Fibroblast of villous mesenchyme (primary cell): ENCODE data around the gene ZNF396. TPM values are rescaled to one million over a fixed set of nuclear protein-coding genes. Genes with fewer than 3 reads are reported as not detected.

ENCODE experiments used
- DNase-seq: peaks from one replicate; pipeline ENCODE4 v3.0.0-alpha.2; 2010; ENCODE audit warnings: low read depth
- H3K4me3 ChIP-seq: 2 replicates; pipeline ENCODE4 v1.5.1; 2011; ENCODE audit warnings: low read depth, mild to moderate bottlenecking, low read length
- total RNA-seq: library from RNA; depleted of rRNA; stranded (reverse); fragments of >200 nt; gene quantifications from 2 replicates; pipeline ENCODE4 v1.2.3, GENCODE V29; 2012
- TF ChIP-seq, protein P1 (sequence below): IDR thresholded peaks from 2 replicates; pipeline ENCODE4 v1.5.1; 2012; ENCODE audit warnings: low read depth, mild to moderate bottlenecking, low read length; ENCODE audit not compliant: insufficient read depth

ZNF396 gene
- total RNA-seq, 1 donor: 1.3 TPM

DNA sequence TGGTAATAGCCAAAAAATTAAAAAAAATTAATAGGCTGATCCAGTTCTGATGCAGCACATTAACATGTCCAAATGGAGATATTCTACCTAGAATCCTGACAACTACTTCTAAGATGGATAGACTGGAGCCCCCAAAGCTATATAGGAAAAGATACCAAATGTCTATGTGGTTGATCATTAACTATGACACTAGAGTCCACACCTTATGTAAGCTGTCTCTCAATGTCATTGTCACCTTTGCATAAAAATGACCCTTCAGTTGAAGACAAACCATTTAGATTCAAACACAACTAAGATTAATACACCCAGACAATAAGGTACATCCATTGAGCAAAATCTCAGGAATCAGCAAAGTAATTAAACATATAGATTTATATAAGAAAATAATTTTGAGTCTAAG, 14.6 kb downstream of the ZNF396 start:
- DNase-seq: no peak
- TF ChIP-seq, protein P1, sequence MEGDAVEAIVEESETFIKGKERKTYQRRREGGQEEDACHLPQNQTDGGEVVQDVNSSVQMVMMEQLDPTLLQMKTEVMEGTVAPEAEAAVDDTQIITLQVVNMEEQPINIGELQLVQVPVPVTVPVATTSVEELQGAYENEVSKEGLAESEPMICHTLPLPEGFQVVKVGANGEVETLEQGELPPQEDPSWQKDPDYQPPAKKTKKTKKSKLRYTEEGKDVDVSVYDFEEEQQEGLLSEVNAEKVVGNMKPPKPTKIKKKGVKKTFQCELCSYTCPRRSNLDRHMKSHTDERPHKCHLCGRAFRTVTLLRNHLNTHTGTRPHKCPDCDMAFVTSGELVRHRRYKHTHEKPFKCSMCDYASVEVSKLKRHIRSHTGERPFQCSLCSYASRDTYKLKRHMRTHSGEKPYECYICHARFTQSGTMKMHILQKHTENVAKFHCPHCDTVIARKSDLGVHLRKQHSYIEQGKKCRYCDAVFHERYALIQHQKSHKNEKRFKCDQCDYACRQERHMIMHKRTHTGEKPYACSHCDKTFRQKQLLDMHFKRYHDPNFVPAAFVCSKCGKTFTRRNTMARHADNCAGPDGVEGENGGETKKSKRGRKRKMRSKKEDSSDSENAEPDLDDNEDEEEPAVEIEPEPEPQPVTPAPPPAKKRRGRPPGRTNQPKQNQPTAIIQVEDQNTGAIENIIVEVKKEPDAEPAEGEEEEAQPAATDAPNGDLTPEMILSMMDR: no peak
- H3K4me3 ChIP-seq: no peak overlapping the region

DNA sequence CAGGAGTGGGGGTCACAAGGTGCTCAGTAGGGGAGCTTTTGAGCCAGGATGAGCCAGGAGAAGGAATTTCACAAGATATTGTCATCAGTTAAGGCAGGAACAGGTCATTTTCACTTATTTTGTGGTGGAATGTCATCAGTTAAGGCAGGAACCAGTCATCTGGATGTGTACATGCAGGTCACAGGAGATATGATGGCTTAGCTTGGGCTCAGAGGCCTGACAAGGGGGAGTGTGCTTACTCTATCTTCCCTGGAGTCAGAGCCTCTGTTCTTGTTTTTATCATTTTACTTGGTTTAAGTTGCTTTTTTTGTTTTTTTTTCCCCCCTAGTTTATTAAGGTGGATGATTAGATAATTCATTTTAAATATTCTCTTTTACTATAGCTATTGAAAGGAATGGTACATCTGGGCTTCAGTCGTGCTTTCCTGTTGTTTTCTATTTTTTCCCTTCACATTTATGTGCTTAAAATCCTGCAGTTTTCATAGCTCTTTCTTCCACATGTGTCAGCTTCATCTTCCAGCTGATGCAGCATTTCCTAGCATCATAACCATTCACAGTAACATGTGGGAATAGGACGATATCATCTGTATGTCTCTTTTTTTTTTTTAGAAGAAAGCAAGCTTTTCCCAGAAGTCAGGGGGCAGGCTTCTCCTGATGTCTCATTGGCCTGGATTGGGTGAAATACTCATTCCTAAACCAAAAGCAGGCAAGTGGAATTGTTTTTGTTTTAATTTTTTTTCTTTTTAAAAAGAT, 15.4 kb downstream of the ZNF396 start:
- TF ChIP-seq, protein P1: no peak
- no peak for DNase-seq
- no peak overlapping the region for H3K4me3 ChIP-seq

DNA sequence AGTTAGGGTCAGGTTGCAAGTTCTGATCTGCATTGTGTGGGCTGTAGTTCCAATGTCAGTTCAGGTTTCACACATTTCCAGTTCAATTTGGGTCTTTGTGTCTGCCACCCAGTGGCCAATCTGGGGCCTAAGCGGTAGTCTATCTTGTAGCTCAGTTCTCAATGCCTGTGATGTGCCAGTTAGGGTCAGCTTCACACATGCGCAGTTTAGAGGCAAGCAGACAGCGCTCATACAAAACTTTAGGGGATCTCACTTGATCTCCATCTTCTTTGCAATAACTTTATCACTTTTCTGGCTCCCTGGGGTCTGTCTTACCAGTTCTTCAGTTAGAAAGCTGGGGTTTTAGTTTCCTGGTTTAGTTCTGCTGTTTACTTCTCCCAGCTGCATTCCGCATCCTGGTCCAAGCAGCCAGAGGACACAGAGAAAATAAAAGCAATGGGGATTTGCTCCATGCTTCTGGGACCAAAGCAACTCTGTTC, 22.0 kb downstream of the ZNF396 start:
- DNase-seq: peak; percentile 82
- peak overlapping the region; percentile 31 for H3K4me3 ChIP-seq
- TF ChIP-seq, protein P1: peak; percentile 83

DNA sequence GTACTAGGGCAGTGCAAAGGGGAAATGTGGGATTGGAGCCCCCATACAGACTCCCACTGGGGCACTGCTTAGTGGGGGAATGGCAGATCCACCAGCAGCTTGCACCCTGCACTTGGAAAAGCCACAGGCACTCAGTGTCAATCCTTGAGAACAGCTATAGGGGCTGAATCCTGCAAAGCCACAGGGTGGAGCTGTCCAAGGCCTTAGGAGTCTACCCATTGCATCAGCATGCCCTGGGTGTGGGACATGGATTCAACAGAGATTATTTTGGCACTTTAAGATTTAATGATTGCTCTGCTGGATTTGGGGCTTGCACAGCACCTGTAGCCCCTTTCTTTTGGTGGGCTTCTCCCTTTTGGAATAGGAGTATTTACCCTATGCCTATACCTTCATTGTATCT, 24.4 kb downstream of the ZNF396 start:
- DNase-seq: no peak
- no peak overlapping the region for H3K4me3 ChIP-seq
- TF ChIP-seq, protein P1: no peak

DNA sequence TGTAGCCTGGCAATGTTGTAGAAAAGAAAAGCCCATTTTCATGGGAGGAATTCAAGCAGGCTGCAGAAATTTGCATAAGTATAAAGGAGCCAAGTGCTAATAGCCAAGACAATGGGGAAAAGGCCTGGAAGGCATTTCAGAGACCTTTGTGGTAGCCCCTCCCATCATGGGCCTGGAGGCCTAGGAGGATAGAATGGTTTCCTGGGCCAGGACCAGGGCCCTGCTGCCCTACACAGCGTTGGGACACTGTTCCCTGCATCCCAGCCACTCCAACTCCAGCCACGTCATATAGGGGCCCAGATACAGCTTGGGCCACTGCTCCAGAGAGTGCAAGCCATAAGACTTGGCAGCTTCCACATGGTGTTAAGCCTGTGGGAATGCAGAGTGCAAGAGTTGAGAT, 24.9 kb downstream of the ZNF396 start:
- no peak overlapping the region for H3K4me3 ChIP-seq
- TF ChIP-seq, protein P1: no peak
- DNase-seq: no peak

DNA sequence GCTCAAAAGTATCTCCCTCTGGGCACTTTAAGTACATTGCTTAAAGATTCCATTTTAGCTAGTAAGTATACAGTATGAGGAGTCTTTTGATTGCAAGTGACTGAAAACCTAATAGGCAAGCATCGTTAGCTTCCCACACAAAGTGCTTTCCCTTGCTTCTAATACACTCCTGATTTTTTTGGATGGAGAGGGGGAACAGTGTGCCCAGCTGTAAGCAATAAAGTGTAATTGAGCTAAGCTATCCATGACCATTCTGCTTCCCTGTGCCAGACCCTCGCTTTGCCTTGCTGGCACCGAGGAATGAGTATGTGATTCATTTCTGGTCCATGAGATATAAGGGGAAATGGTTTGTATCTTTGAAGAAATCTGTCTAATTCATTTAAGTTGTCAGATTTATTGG, 29.1 kb downstream of the ZNF396 start:
- DNase-seq: no peak
- no peak overlapping the region for H3K4me3 ChIP-seq
- TF ChIP-seq, protein P1: no peak

DNA sequence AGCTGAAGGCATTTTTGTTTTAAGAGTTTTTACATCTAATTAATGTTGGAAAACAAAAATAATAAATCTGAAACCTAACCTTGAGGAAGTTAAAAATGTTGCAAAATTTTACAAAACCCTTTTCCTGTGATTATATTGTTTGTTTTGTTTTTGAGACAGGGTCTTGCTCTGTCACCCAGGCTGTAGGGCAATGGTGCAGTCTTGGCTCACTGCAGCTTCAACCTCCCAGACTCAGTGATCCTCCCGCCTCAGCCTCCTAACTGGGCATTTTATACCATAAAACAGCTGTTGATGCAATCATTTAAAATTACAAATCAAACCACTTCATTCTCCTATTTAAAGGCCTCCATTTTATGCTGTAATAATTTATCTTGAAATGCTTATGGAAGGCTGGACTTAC, 31.2 kb downstream of the ZNF396 start:
- TF ChIP-seq, protein P1: no peak
- no peak overlapping the region for H3K4me3 ChIP-seq
- no peak for DNase-seq
